SK-N-SH treated with all-trans-retinoic acid at 6 μM for 48 hours (cell line): Measurements from ENCODE around the gene FNBP1L.

Source experiments
- ATAC-seq: fragments of 200-7000 bp; cut with Tn5 transposase; 3 replicates; pipeline ENCODE4 v1.9.1; 2020; ENCODE audit warnings: mild to moderate bottlenecking, moderate library complexity
- ARNTL ChIP-seq: fragments of 450-650 bp; formaldehyde crosslinking; IDR thresholded peaks from 2 replicates; pipeline ENCODE4 v1.5.0; 2020; ENCODE audit warnings: low read depth, mild to moderate bottlenecking, moderate library complexity, borderline replicate concordance
- BACH2 ChIP-seq: fragments of 250-450 bp; sonication (Bioruptor Pico); IDR thresholded peaks from 2 replicates; pipeline ENCODE4 v1.9.0; 2021; ENCODE audit warnings: mild to moderate bottlenecking, borderline replicate concordance
- CREB5 ChIP-seq: fragments of 250-450 bp; sonication (Bioruptor Pico); IDR thresholded peaks from 2 replicates; pipeline ENCODE4 v1.5.1; 2020; ENCODE audit warnings: low read depth, mild to moderate bottlenecking, moderate library complexity
- CSDC2 ChIP-seq: fragments of 250-450 bp; sonication (Bioruptor Pico); IDR thresholded peaks from 2 replicates; pipeline ENCODE4 v1.5.0; 2020; ENCODE audit warnings: mild to moderate bottlenecking, moderate library complexity
- CSRNP3 ChIP-seq: fragments of 250-450 bp; sonication (Bioruptor Pico); IDR thresholded peaks from 2 replicates; pipeline ENCODE4 v1.5.1; 2021; ENCODE audit warnings: mild to moderate bottlenecking, moderate library complexity
- ESRRG ChIP-seq: fragments of 250-450 bp; sonication (Bioruptor Pico); IDR thresholded peaks from 2 replicates; pipeline ENCODE4 v1.6.1; 2021; ENCODE audit warnings: mild to moderate bottlenecking
- GLIS3 ChIP-seq: fragments of 250-450 bp; sonication (Bioruptor Pico); IDR thresholded peaks from 2 replicates; pipeline ENCODE4 v1.5.0; 2020; ENCODE audit warnings: mild to moderate bottlenecking, moderate library complexity
- ISL1 ChIP-seq: fragments of 250-450 bp; sonication (Bioruptor Pico); IDR thresholded peaks from 2 replicates; pipeline ENCODE4 v2.1.2; 2022; ENCODE audit warnings: mild to moderate bottlenecking, moderate library complexity
- OSR1 ChIP-seq: fragments of 250-450 bp; sonication (Bioruptor Pico); IDR thresholded peaks from 2 replicates; pipeline ENCODE4 v1.8.0; 2022; ENCODE audit warnings: moderate library complexity, mild to moderate bottlenecking, inconsistent platforms
- POU6F1 ChIP-seq: fragments of 250-450 bp; sonication (Bioruptor Pico); IDR thresholded peaks from 2 replicates; pipeline ENCODE4 v1.8.0; 2021; ENCODE audit warnings: low read depth, mild to moderate bottlenecking, moderate library complexity, borderline replicate concordance
- PPARA ChIP-seq: fragments of 250-450 bp; sonication (Bioruptor Pico); IDR thresholded peaks from 2 replicates; pipeline ENCODE4 v1.5.0; 2020; ENCODE audit warnings: mild to moderate bottlenecking, borderline replicate concordance
- RARB ChIP-seq: fragments of 250-450 bp; sonication (Bioruptor Pico); IDR thresholded peaks from 2 replicates; pipeline ENCODE4 v1.8.0; 2021; ENCODE audit warnings: mild to moderate bottlenecking, moderate library complexity
- SNAI2 ChIP-seq: fragments of 250-450 bp; sonication (Bioruptor Pico); IDR thresholded peaks from 2 replicates; pipeline ENCODE4 v1.5.0; 2020; ENCODE audit warnings: mild to moderate bottlenecking, moderate library complexity
- TCF4 ChIP-seq: fragments of 250-450 bp; sonication (Bioruptor Pico); IDR thresholded peaks from 2 replicates; pipeline ENCODE4 v1.8.0; 2021; ENCODE audit warnings: mild to moderate bottlenecking, moderate library complexity, borderline replicate concordance
- TOX ChIP-seq: fragments of 250-450 bp; sonication (Bioruptor Pico); IDR thresholded peaks from 2 replicates; pipeline ENCODE4 v1.8.0; 2021; ENCODE audit warnings: mild to moderate bottlenecking, moderate library complexity, borderline replicate concordance
- TSHZ2 ChIP-seq: fragments of 250-450 bp; sonication (Bioruptor Pico); IDR thresholded peaks from 2 replicates; pipeline ENCODE4 v1.5.0; 2020; ENCODE audit warnings: mild to moderate bottlenecking, moderate library complexity
- ZC3H10 ChIP-seq: fragments of 250-450 bp; sonication (Bioruptor Pico); IDR thresholded peaks from 2 replicates; pipeline ENCODE4 v1.5.1; 2021; ENCODE audit warnings: mild to moderate bottlenecking, moderate library complexity
- ZFP30 ChIP-seq: fragments of 450-650 bp; formaldehyde crosslinking; IDR thresholded peaks from 2 replicates; pipeline ENCODE4 v1.5.0; 2022; ENCODE audit warnings: mild to moderate bottlenecking, moderate library complexity
- ZNF565 ChIP-seq: fragments of 450-650 bp; formaldehyde crosslinking; conservative IDR thresholded peaks from 2 replicates; pipeline ENCODE4 v1.5.0; 2020; ENCODE audit warnings: low read depth, mild to moderate bottlenecking, moderate library complexity
- ZNF70 ChIP-seq: fragments of 450-650 bp; formaldehyde crosslinking; IDR thresholded peaks from 2 replicates; pipeline ENCODE4 v1.5.0; 2020; ENCODE audit warnings: mild to moderate bottlenecking, moderate library complexity
- ZNF8 ChIP-seq: fragments of 450-650 bp; formaldehyde crosslinking; IDR thresholded peaks from 2 replicates; pipeline ENCODE4 v1.5.0; 2020; ENCODE audit warnings: mild to moderate bottlenecking, moderate library complexity
- TF ChIP-seq, protein P1 (sequence below): fragments of 250-450 bp; sonication (Bioruptor Pico); IDR thresholded peaks from 2 replicates; pipeline ENCODE4 v1.8.0; 2020; ENCODE audit warnings: mild to moderate bottlenecking, moderate library complexity, borderline replicate concordance

Gene FNBP1L

GRCh38 chr1:93503163-93503562, 55.2 kb downstream of the FNBP1L start:
- ATAC-seq = no peak
- TF ChIP-seq SNAI2 = no peak
- TF ChIP-seq ZFP30 (CRISPR knock-in tag) = no peak
- no peak for TF ChIP-seq ZNF70 (CRISPR knock-in tag)
- no peak for TF ChIP-seq ZNF8
- no peak for TF ChIP-seq ESRRG
- no peak for TF ChIP-seq CSDC2 (CRISPR knock-in tag)
- TF ChIP-seq, protein P1, sequence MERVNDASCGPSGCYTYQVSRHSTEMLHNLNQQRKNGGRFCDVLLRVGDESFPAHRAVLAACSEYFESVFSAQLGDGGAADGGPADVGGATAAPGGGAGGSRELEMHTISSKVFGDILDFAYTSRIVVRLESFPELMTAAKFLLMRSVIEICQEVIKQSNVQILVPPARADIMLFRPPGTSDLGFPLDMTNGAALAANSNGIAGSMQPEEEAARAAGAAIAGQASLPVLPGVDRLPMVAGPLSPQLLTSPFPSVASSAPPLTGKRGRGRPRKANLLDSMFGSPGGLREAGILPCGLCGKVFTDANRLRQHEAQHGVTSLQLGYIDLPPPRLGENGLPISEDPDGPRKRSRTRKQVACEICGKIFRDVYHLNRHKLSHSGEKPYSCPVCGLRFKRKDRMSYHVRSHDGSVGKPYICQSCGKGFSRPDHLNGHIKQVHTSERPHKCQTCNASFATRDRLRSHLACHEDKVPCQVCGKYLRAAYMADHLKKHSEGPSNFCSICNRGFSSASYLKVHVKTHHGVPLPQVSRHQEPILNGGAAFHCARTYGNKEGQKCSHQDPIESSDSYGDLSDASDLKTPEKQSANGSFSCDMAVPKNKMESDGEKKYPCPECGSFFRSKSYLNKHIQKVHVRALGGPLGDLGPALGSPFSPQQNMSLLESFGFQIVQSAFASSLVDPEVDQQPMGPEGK = no peak
- no peak for TF ChIP-seq OSR1 (CRISPR knock-in tag)
- TF ChIP-seq CREB5 (CRISPR knock-in tag) = no peak
- TF ChIP-seq GLIS3 (CRISPR knock-in tag) = no peak
- no peak for TF ChIP-seq ZNF565 (CRISPR knock-in tag)
- TF ChIP-seq POU6F1 (CRISPR knock-in tag) = no peak

DNA sequence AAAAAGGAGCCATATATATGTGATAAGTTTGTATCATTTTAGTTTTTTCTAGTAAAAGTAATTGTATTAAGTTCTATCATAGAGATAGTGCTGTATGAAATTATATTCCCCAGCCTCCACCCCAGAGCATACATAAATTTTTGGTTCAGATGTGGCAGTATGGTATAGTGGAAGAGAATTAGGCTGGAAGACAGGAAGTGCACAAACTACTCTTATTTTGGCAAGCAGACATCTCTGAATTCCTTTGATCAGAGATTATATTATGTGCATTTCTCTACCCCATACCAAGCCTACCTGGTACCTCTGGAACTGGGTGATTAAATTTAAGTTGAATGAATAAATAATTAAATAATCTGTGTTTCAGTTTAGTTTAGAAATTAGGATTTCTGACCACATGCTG, 55.9 kb downstream of the FNBP1L start:
- TF ChIP-seq ESRRG (no peak), ZNF565 (CRISPR knock-in tag) (no peak), CREB5 (CRISPR knock-in tag) (no peak), TOX (CRISPR knock-in tag) (no peak), SNAI2 (no peak), TSHZ2 (CRISPR knock-in tag) (no peak), TCF4 (CRISPR knock-in tag) (no peak), ZNF70 (CRISPR knock-in tag) (no peak), ZC3H10 (CRISPR knock-in tag) (no peak), ZFP30 (CRISPR knock-in tag) (no peak), GLIS3 (CRISPR knock-in tag) (no peak), BACH2 (CRISPR knock-in tag) (no peak), ISL1 (CRISPR knock-in tag) (no peak), RARB (CRISPR knock-in tag) (no peak), ARNTL (CRISPR knock-in tag) (no peak), CSRNP3 (CRISPR knock-in tag) (no peak), ZNF8 (no peak), PPARA (CRISPR knock-in tag) (no peak)
- TF ChIP-seq, protein P1 = no peak
- ATAC-seq = no peak
